Measurements from ENCODE around the gene ITLN2.
"Not testable (repeated sequence)": the region's sequence is repeated elsewhere in the genome, so short reads cannot be mapped to it uniquely, and the experiment has no call there.

ITLN2 gene

DNA sequence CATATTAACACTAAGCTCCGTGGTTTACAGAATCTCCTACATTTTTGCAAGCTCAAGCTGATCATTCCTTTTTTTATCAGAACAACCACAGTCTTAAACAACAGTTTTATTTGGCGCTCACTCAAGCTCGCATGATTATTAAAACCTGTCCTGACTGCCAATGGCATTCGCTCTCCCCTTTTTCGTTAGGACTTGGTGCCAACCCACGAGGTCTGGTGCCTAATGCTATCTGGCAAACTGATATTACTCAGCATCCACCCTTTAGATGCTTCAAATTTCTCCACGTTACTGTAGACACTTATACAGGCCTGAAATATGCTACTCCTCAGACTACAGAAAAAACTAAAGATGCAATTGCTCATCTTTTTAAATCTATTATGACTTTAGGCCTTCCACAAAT is 46.6 kb downstream of the ITLN2 start:
- Histone ChIP-seq H2BK15ac (ENCODE audit: low read length) (no peak overlapping the region), H3K9me3 (replicated peaks in 1 of 2; ENCODE audit: control insufficient read depth in 2 of 2, insufficient read depth in 1 of 2, low read depth in 1 of 2, low read length in 2 of 2) (no peaks in the 10 kb centered on the region), H3K23ac (ENCODE audit: low read depth, low read length, poor library complexity) (no peak overlapping the region), H3K14ac (ENCODE audit: low read length) (no peak overlapping the region), H3K4me3 (ENCODE audit: low read length in 2 of 2) (no peak overlapping the region), H3K27ac (replicated peaks; ENCODE audit: low read length) (no peak overlapping the region), H2BK12ac (ENCODE audit: low read length) (no peak overlapping the region), H3K36me3 (replicated peaks in 1 of 2; ENCODE audit: control insufficient read depth in 2 of 2, insufficient read depth in 2 of 2, low read length in 2 of 2) (no peaks in the 10 kb centered on the region), H4K91ac (ENCODE audit: low read depth, low read length, poor library complexity) (no peak overlapping the region), H3K79me1 (ENCODE audit: low read depth, low read length) (no peaks in the 10 kb centered on the region), H2AK5ac (ENCODE audit: low read depth, low read length) (no peak overlapping the region), H4K8ac (ENCODE audit: low read depth, low read length) (no peak overlapping the region), H3K27me3 (ENCODE audit: control insufficient read depth in 3 of 3, insufficient read depth in 3 of 3, low read depth in 1 of 3, low read length in 3 of 3) (no peaks in the 10 kb centered on the region), H3K18ac (ENCODE audit: low read length) (no peak overlapping the region), H3K4ac (ENCODE audit: low read length) (no peak overlapping the region), H3K4me2 (ENCODE audit: insufficient read depth, low read length, poor library complexity, severe bottlenecking) (no peak overlapping the region), H2BK120ac (ENCODE audit: low read depth, low read length) (no peak overlapping the region), H2AFZ (ENCODE audit: low read length) (no peak overlapping the region), H2BK5ac (ENCODE audit: low read length) (no peak overlapping the region), H3K4me1 (ENCODE audit: control insufficient read depth in 2 of 2, insufficient read depth in 1 of 2, low read depth in 1 of 2, low read length in 2 of 2) (peaks cover 0 to 4% of the 10 kb centered on the region in 2 donors), H3K9ac (ENCODE audit: low read depth, low read length, poor library complexity) (no peak overlapping the region)
- DNase-seq (ENCODE audit: low spot score), result no peak
- WGBS, 2 donors (ENCODE audit: extremely low coverage in 2 of 2, insufficient read length in 2 of 2, insufficient replicate concordance in 1 of 2), result no CpG with 5 or more reads among the region's 7 CpGs

GRCh38 chr1:160905617-160905989 is 49.0 kb downstream of the ITLN2 start:
- Histone ChIP-seq H2AK5ac (ENCODE audit: low read depth, low read length) (no peak overlapping the region), H2BK15ac (ENCODE audit: low read length) (no peak overlapping the region), H3K9me3 (replicated peaks in 1 of 2; ENCODE audit: control insufficient read depth in 2 of 2, insufficient read depth in 1 of 2, low read depth in 1 of 2, low read length in 2 of 2) (no peaks in the 10 kb centered on the region), H2BK120ac (ENCODE audit: low read depth, low read length) (no peak overlapping the region), H3K27ac (replicated peaks; ENCODE audit: low read length) (no peak overlapping the region), H3K27me3 (ENCODE audit: control insufficient read depth in 3 of 3, insufficient read depth in 3 of 3, low read depth in 1 of 3, low read length in 3 of 3) (no peaks in the 10 kb centered on the region), H3K79me1 (ENCODE audit: low read depth, low read length) (no peaks in the 10 kb centered on the region), H2AFZ (ENCODE audit: low read length) (no peak overlapping the region), H3K9ac (ENCODE audit: low read depth, low read length, poor library complexity) (no peak overlapping the region), H3K4me1 (ENCODE audit: control insufficient read depth in 2 of 2, insufficient read depth in 1 of 2, low read depth in 1 of 2, low read length in 2 of 2) (no peaks in the 10 kb centered on the region), H4K91ac (ENCODE audit: low read depth, low read length, poor library complexity) (no peak overlapping the region), H3K4me3 (ENCODE audit: low read length in 2 of 2) (no peak overlapping the region), H2BK12ac (ENCODE audit: low read length) (no peak overlapping the region), H3K23ac (ENCODE audit: low read depth, low read length, poor library complexity) (no peak overlapping the region), H2BK5ac (ENCODE audit: low read length) (no peak overlapping the region), H3K4ac (ENCODE audit: low read length) (no peak overlapping the region), H3K14ac (ENCODE audit: low read length) (no peak overlapping the region), H3K18ac (ENCODE audit: low read length) (no peak overlapping the region), H3K4me2 (ENCODE audit: insufficient read depth, low read length, poor library complexity, severe bottlenecking) (no peak overlapping the region), H4K8ac (ENCODE audit: low read depth, low read length) (no peak overlapping the region), H3K36me3 (replicated peaks in 1 of 2; ENCODE audit: control insufficient read depth in 2 of 2, insufficient read depth in 2 of 2, low read length in 2 of 2) (no peaks in the 10 kb centered on the region)
- no CpG with 5 or more reads among the region's 4 CpGs for WGBS, 2 donors (ENCODE audit: extremely low coverage in 2 of 2, insufficient read length in 2 of 2, insufficient replicate concordance in 1 of 2)
- DNase-seq (ENCODE audit: low spot score), result no peak

DNA sequence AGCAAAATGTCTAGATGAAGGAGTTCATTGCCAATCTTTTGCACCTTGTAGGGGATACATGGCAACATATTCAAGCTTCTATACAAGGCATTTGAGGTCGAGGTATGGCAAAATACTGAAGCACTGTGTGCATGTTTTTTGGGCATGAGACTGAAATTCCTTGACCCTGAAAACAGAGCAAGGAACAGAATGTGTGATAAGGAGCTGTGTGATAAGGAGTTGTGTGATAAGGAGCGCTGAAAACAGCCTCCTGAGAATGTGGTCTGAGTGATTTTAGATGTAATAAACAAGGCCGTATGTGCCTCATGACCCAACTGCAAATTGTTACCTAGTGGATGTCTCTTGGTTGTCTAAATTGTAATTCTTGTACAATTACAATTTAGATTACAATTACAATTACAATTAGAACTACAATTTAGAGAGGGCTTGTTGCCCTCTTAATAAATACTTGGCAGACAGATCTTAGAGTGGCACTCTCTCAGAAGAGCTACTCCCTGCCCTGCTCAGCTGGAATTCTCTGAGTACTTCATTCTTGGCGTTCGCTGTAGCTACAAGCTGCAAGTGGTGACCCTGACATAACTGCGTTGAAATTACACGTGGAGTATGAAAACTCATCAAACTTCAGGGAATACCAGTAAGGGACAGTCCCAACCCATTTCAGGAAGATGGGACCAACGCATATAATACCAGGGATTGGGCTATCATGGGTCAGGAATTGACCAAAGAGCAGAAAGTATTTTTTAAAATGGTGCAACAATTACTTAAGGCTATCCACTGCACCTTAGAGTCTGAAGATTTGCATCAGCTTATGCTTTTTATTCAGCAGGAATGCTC is 49.6 kb downstream of the ITLN2 start:
- H3K14ac ChIP-seq (ENCODE audit: low read length), result no peak overlapping the region
- H3K27ac ChIP-seq (replicated peaks; ENCODE audit: low read length), result no peak overlapping the region
- no peaks in the 10 kb centered on the region for H3K36me3 ChIP-seq (replicated peaks in 1 of 2; ENCODE audit: control insufficient read depth in 2 of 2, insufficient read depth in 2 of 2, low read length in 2 of 2)
- H3K79me1 ChIP-seq (ENCODE audit: low read depth, low read length), result no peaks in the 10 kb centered on the region
- H3K18ac ChIP-seq (ENCODE audit: low read length), result no peak overlapping the region
- no peak overlapping the region for H2BK15ac ChIP-seq (ENCODE audit: low read length)
- no peak overlapping the region for H4K8ac ChIP-seq (ENCODE audit: low read depth, low read length)
- no peak overlapping the region for H3K9ac ChIP-seq (ENCODE audit: low read depth, low read length, poor library complexity)
- no peaks in the 10 kb centered on the region for H3K9me3 ChIP-seq (replicated peaks in 1 of 2; ENCODE audit: control insufficient read depth in 2 of 2, insufficient read depth in 1 of 2, low read depth in 1 of 2, low read length in 2 of 2)
- no peak overlapping the region for H3K4me3 ChIP-seq (ENCODE audit: low read length in 2 of 2)
- WGBS, 2 donors (ENCODE audit: extremely low coverage in 2 of 2, insufficient read length in 2 of 2, insufficient replicate concordance in 1 of 2), result no CpG with 5 or more reads among the region's 8 CpGs
- no peak overlapping the region for H4K91ac ChIP-seq (ENCODE audit: low read depth, low read length, poor library complexity)
- H2AFZ ChIP-seq (ENCODE audit: low read length), result no peak overlapping the region
- H2BK120ac ChIP-seq (ENCODE audit: low read depth, low read length), result no peak overlapping the region
- H3K23ac ChIP-seq (ENCODE audit: low read depth, low read length, poor library complexity), result no peak overlapping the region
- H2AK5ac ChIP-seq (ENCODE audit: low read depth, low read length), result no peak overlapping the region
- no peaks in the 10 kb centered on the region for H3K27me3 ChIP-seq (ENCODE audit: control insufficient read depth in 3 of 3, insufficient read depth in 3 of 3, low read depth in 1 of 3, low read length in 3 of 3)
- H2BK5ac ChIP-seq (ENCODE audit: low read length), result no peak overlapping the region
- H3K4me1 ChIP-seq (ENCODE audit: control insufficient read depth in 2 of 2, insufficient read depth in 1 of 2, low read depth in 1 of 2, low read length in 2 of 2), result no peaks in the 10 kb centered on the region
- no peak overlapping the region for H2BK12ac ChIP-seq (ENCODE audit: low read length)
- H3K4me2 ChIP-seq (ENCODE audit: insufficient read depth, low read length, poor library complexity, severe bottlenecking), result no peak overlapping the region
- no peak overlapping the region for H3K4ac ChIP-seq (ENCODE audit: low read length)
- no peak for DNase-seq (ENCODE audit: low spot score)

GRCh38 chr1:160902251-160902650 is 52.4 kb downstream of the ITLN2 start:
- not testable (repeated sequence) for H3K79me1 ChIP-seq (ENCODE audit: low read depth, low read length); H3K9me3 ChIP-seq (replicated peaks in 1 of 2; ENCODE audit: control insufficient read depth in 2 of 2, insufficient read depth in 1 of 2, low read depth in 1 of 2, low read length in 2 of 2); H3K4me1 ChIP-seq (ENCODE audit: control insufficient read depth in 2 of 2, insufficient read depth in 1 of 2, low read depth in 1 of 2, low read length in 2 of 2); H2AK5ac ChIP-seq (ENCODE audit: low read depth, low read length); H4K8ac ChIP-seq (ENCODE audit: low read depth, low read length); H3K36me3 ChIP-seq (replicated peaks in 1 of 2; ENCODE audit: control insufficient read depth in 2 of 2, insufficient read depth in 2 of 2, low read length in 2 of 2); H3K4me3 ChIP-seq (ENCODE audit: low read length in 2 of 2); H2BK120ac ChIP-seq (ENCODE audit: low read depth, low read length); H3K27me3 ChIP-seq (ENCODE audit: control insufficient read depth in 3 of 3, insufficient read depth in 3 of 3, low read depth in 1 of 3, low read length in 3 of 3); H3K4me2 ChIP-seq (ENCODE audit: insufficient read depth, low read length, poor library complexity, severe bottlenecking); H4K91ac ChIP-seq (ENCODE audit: low read depth, low read length, poor library complexity); H3K14ac ChIP-seq (ENCODE audit: low read length); H2BK5ac ChIP-seq (ENCODE audit: low read length); H2BK12ac ChIP-seq (ENCODE audit: low read length); DNase-seq (ENCODE audit: low spot score); H3K4ac ChIP-seq (ENCODE audit: low read length); H3K27ac ChIP-seq (replicated peaks; ENCODE audit: low read length); H3K23ac ChIP-seq (ENCODE audit: low read depth, low read length, poor library complexity); H3K18ac ChIP-seq (ENCODE audit: low read length); H2BK15ac ChIP-seq (ENCODE audit: low read length); H2AFZ ChIP-seq (ENCODE audit: low read length); H3K9ac ChIP-seq (ENCODE audit: low read depth, low read length, poor library complexity)
- WGBS, 2 donors (ENCODE audit: extremely low coverage in 2 of 2, insufficient read length in 2 of 2, insufficient replicate concordance in 1 of 2), result no CpG with 5 or more reads among the region's 1 CpG
